T-helper 2 cell treated with Interferon-gamma antibody and Interleukin-4, amounts not matched to agents 100 ng/mL and 5 ng/mL, for 36 hours (primary cell): ENCODE results near the gene PTGER4. TPM values are rescaled to one million over a fixed set of nuclear protein-coding genes. Genes with fewer than 3 reads are reported as not detected.

Experiments
- intact Hi-C: fragments of 100-400 bp; cut with micrococcal nuclease; formaldehyde crosslinking; loops from one replicate; pipeline ENCODE4 v1.15.1; 2023
- total RNA-seq: library from RNA; stranded (reverse); gene quantifications from 2 replicates; pipeline ENCODE4 v1.2.3, GENCODE V29; 2022

PTGER4 gene
- total RNA-seq, 1 donor from 2014 or later = 84.2 TPM

DNA sequence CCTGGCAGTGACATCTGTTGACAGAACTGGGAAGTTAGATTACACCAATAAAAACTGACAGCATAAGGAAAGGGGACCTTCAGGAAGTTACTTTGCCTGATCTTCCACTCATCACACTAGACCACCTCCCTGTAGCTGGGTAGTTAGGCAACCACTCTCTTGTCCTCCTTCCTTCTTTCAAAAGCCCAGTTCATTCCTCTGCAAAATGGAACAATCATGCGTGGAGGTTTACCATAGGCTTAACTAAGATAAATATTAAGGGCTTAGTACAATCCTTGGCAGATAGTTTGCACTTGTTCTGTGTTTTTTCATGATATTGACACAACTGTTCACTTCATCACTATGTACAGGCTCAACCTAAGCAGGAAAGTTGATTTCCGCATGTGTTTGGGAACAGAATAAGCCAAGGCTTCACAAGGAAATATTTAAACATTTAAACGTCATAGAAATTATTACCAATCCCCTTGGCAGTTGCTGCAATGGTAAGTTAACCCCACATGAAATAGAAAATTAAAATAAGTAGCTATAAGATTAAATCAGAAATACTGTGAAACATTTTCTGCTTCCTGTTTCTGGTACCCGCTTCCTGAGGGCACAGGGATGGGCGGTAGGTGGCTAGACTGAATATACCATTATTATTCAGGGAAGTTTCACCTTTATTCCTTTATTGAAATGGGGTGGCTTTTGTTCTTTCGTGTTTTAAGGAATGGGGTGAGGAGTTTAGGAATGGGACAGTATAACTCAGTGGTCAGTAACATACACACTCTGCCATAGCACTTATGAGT, 9.9 kb upstream of the PTGER4 start:
- intact Hi-C loops = no loop called here

DNA sequence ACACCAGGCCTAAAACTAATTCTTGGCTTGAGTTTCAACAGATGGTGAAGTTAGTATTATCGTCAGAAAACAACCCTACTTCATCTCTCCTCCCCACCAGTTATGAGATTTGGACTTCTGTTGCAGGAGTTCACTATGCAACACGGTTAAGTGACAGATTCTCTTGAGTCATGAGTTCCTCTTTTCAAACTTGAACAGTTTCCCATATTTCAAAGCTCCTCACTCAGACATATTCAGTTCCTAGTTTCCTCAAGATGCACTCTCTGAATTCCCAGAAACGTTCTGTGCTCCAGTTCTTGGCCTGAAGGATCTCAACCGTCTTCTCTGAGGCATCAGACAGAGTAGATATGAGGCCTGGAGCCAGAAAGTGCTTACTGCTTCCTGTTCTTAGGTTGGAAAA, 7.3 kb upstream of the PTGER4 start:
- intact Hi-C loops = no loop called here

DNA sequence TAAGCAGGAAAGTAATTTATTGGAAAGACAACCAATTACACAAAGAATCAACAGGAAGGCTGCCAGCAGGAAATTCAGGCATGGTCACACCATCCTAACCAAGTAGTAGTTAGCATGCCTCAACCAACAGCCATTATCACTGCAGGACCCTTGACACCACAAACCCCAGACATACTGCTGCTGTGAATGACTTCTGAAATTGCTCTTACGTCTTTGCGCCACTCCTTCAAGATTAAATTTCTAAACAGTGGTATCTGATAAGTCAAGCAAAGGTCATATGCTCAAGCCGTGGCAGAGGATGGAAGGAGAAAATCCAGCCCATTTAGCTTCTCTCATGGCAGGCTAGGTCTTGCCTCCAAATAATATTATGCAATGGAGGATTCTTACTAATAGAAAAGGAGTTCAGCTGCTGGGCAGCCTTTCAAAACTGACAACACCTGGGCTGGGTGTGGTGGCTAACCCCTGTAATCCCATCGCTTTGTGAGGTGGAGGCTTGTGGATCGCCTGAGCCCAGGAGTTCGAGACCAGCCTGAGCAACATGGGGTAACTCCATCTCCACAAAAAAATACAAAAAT, 5.0 kb upstream of the PTGER4 start:
- intact Hi-C loops = loop anchor here (5.0 kb wide), 2 partner anchors 32 to 1472 kb away; no protein-coding TSS in a partner anchor

GRCh38 chr5:40675396-40676133, 4.2 kb upstream of the PTGER4 start:
- intact Hi-C loops = loop anchor here (5.0 kb wide), 2 partner anchors 33 to 1473 kb away; no protein-coding TSS in a partner anchor

- intact Hi-C loops = loop anchor here (5.0 kb wide), 2 partner anchors 34 to 1474 kb away; no protein-coding TSS in a partner anchor
Measured at GRCh38 chr5:40676613-40677343, 2.9 kb upstream of the PTGER4 start.

DNA sequence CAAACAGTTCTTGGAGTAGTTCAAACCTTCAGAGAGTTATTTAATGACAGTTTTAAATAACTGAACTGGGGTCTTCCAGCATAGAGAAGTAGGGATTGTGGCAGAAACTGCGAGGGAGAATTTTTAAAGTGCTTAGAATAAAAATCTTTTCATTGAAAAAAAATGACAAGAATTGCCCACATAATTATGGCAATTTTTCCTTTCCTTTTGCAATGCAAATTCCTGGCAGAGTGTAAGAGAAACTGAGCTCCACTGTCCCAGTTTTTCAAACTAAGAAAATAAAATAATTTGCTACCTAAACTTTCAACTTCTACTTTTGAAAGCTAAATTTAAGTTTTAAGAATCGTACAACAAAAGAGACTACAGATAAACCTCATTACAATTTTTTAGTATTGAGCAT, 2.3 kb upstream of the PTGER4 start:
- intact Hi-C loops = loop anchor here (5.0 kb wide), 2 partner anchors 35 to 1475 kb away; no protein-coding TSS in a partner anchor

DNA sequence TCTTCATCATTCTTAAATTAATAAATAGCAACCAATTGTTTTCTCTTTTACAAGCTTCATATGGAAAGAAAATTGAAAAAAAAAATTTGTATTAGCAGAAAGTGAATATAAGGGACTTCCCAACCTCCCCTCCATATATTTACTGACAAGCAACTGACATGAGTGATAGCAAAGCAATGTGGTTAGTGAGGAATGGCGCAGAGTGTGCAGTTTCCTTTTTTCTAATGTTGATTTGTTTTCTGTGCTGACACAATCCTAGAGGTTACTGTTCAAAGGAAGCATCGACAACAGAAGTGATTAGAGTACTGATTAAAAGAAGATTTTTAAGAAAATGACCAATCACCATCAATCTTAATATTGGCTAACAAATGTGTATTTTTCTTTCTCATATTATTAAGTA, 1.7 kb upstream of the PTGER4 start:
- intact Hi-C loops = loop anchor here (2.0 to 5.0 kb wide), 6 partner anchors 36 to 1476 kb away; partner anchors contain the start of gene RPL37

DNA sequence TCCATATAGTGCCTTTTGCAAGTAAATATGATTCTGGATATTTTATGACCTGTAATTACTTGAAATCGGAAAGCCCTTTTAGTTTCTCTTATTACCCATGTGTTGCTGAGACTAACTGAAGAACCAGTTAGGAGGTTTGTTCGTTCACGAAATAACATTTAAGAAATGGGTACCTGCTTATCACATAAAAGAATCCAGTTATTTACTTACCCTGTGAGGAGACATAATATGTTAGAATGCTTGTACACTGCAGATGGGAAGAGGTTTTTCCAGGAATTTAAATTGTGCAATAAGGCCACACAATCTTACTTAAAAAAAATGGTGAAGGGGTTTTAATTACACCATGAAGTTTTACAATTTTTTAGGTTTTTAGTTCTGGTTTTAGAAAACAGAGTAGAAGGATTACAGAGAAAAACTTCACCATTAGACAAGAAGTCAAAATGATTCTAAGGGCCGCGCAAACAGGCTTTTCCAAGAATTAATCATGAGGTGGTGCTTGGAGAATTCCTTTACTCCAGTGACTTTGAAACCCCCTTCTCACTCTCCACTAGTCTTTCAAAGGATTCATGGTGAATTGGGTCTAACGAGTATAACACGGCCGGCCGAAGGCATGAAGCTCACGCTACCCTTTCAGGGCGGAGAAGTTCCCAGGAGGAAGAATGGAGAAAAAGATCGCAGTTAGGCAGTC, 1.1 kb upstream of the PTGER4 start:
- intact Hi-C loops = loop anchor here (1.0 to 5.0 kb wide), 10 partner anchors 24 to 1476 kb away; partner anchors contain the start of gene RPL37

GRCh38 chr5:40679148-40679912, 385 bp upstream of the PTGER4 start:
- intact Hi-C loops = loop anchor here (1.0 to 5.0 kb wide), 10 partner anchors 25 to 1477 kb away; partner anchors contain the start of gene RPL37

GRCh38 chr5:40680741-40681362, 1.1 kb downstream of the PTGER4 start:
- intact Hi-C loops = loop anchor here (1.0 to 2.0 kb wide), 2 partner anchors 7 to 174 kb away; no protein-coding TSS in a partner anchor

- intact Hi-C loops = loop anchor here (2.0 kb wide), 1 partner anchor 175 kb away; no protein-coding TSS in a partner anchor
Measured at GRCh38 chr5:40681363-40682153, 1.8 kb downstream of the PTGER4 start.

GRCh38 chr5:40682154-40683017, 2.7 kb downstream of the PTGER4 start:
- intact Hi-C loops = no loop called here

GRCh38 chr5:40683305-40683704, 3.6 kb downstream of the PTGER4 start:
- intact Hi-C loops = no loop called here

DNA sequence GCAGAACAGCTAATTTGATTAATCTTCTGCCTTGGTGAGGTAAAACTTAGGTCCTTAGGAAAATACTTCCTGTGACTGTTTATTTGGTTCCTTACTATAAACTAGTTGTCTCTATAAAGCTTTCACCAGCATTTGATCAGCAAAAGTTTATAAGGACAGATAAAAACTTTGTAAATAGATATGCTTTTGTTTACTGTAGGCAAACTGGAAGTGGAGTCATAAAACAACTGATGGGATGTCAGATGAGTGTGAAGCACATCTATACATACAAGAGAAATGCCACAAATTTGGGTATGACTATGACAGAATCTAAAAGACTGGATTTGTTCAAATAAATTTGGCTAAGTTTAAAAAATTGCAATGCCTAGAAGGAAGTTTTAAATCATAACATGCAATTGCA, 5.5 kb downstream of the PTGER4 start:
- intact Hi-C loops = loop anchor here (5.0 kb wide), 2 partner anchors 258 to 353 kb away; no protein-coding TSS in a partner anchor

GRCh38 chr5:40685976-40686486, 6.3 kb downstream of the PTGER4 start:
- intact Hi-C loops = loop anchor here (2.0 to 5.0 kb wide), 3 partner anchors 259 to 519 kb away; no protein-coding TSS in a partner anchor

DNA sequence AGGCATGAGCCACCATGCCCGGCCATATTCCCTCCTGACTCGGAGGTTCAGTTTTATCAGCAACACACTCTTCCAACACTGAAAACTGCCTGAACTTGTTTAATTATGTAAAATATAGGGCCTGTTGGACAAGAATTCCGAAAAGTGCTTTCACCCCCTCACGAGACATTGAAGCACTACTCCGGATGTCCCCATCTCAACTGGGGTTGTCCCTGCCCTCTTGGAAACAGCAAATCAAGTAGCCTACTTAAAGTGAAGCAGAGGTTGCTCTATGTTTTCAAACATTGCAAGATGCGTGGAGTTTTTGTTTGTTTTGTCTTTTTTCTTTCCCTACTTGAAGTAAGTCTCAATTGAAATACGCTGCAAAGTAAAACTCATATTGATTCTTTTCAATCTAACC, 7.6 kb downstream of the PTGER4 start:
- intact Hi-C loops = loop anchor here (2.0 to 5.0 kb wide), 3 partner anchors 260 to 521 kb away; no protein-coding TSS in a partner anchor
